ENCODE measurements around the gene AGAP1. TPM values are rescaled to one million over a fixed set of nuclear protein-coding genes. Genes with fewer than 3 reads are reported as not detected.

The AGAP1 gene
- total and polyA plus RNA-seq, 2 donors (not counting 3 experiments of a cell fraction or from before 2014, with no cell fraction given), result 10.2 to 20.9 TPM

- H3K9me1 ChIP-seq (replicated peaks; ENCODE audit: control insufficient read depth, extremely low read depth, insufficient read depth, low read length), result no peaks in the 10 kb centered on the region
- no peaks in the 10 kb centered on the region for H3K79me2 ChIP-seq (ENCODE audit: control insufficient read depth, insufficient read depth, low read length)
- H3K4me3 ChIP-seq (replicated peaks in 1 of 3; ENCODE audit: insufficient read depth in 1 of 3, low read depth in 1 of 3, low read length in 3 of 3), result no peak overlapping the region
- no peaks in the 10 kb centered on the region for H3K36me3 ChIP-seq (ENCODE audit: control insufficient read depth in 2 of 2, extremely low read depth in 1 of 2, insufficient read depth in 2 of 2, low read length in 2 of 2)
- no peak overlapping the region for H3K4me2 ChIP-seq (ENCODE audit: insufficient read depth, low read length)
- no peaks in the 10 kb centered on the region for H3K27me3 ChIP-seq (ENCODE audit: control insufficient read depth in 2 of 2, insufficient read depth in 2 of 2, low read length in 2 of 2)
- TF ChIP-seq EZH2 (IDR thresholded peaks at IDR 0.05; ENCODE audit: borderline replicate concordance, low read depth, low read length, severe bottlenecking) (no peak), POLR2A (IDR thresholded peaks at IDR 0.05; ENCODE audit: low read depth, low read length) (no peak), FOS (IDR thresholded peaks at IDR 0.05; ENCODE audit: borderline replicate concordance, insufficient read depth, low read length) (no peak), GATA2 (IDR thresholded peaks at IDR 0.05; ENCODE audit: insufficient read depth, insufficient read length, low read depth, low read length) (no peak), JUN (IDR thresholded peaks at IDR 0.05; ENCODE audit: borderline replicate concordance, insufficient read depth, insufficient read length, low read depth) (no peak), CTCF (IDR thresholded peaks at IDR 0.05; ENCODE audit: extremely low read depth in 1 of 2, insufficient read depth in 1 of 2, low read depth in 1 of 2, low read length in 2 of 2) (no peak), MAX (IDR thresholded peaks at IDR 0.05; ENCODE audit: insufficient read depth, insufficient read length) (no peak), POLR2AphosphoS5 (IDR thresholded peaks at IDR 0.05; ENCODE audit: insufficient read depth, low read depth, low read length) (no peak), MYC (IDR thresholded peaks at IDR 0.05; ENCODE audit: low read depth, low read length) (no peak)
- CTCF ChIA-PET, result no interaction called here
- H3K9ac ChIP-seq (replicated peaks; ENCODE audit: extremely low read depth, insufficient read depth, low read length), result no peak overlapping the region
- FAIRE-seq, result no peak
- H3K27ac ChIP-seq (ENCODE audit: insufficient read depth, low read depth, low read length), result no peak overlapping the region
- POLR2A ChIA-PET, result no interaction called here
- H4K20me1 ChIP-seq (replicated peaks; ENCODE audit: control insufficient read depth, extremely low read depth, insufficient read depth, low read length), result peaks cover 7% of the 10 kb centered on the region
- H2AFZ ChIP-seq (ENCODE audit: low read depth, low read length), result no peak overlapping the region
- no peaks in the 10 kb centered on the region for H3K9me3 ChIP-seq (replicated peaks; ENCODE audit: control insufficient read depth, insufficient read depth, low read length)
- BruUV-seq (replicated peaks), result no TSS peak
- H3K4me1 ChIP-seq (ENCODE audit: control insufficient read depth, extremely low read depth, insufficient read depth, low read length), result no peaks in the 10 kb centered on the region
- no peak for DNase-seq (ENCODE audit: low read depth, low spot score)
- intact Hi-C loops (cut with micrococcal nuclease) (no loop called here), dilution Hi-C loops (cut with MboI; ENCODE audit: extremely low pct_ligation_motif_present, low sequenced_read_pairs) (no loop called here)
These were observed 62.2 kb downstream of the AGAP1 start for GRCh38 chr2:235556086-235556485.

Data from endothelial cell of umbilical vein (primary cell).